Neural progenitor cell (in vitro differentiated cells): ENCODE measurements around the gene C4BPB.

Experiments used
- CTCF ChIP-seq: fragments of 200-600 bp; sonication (generic); IDR thresholded peaks from 2 replicates; pipeline ENCODE4 v1.5.1; 2017; ENCODE audit warnings: antibody characterized with exemption, mild to moderate bottlenecking
- EZH2 ChIP-seq: fragments of 200-600 bp; sonication (generic); IDR thresholded peaks from 2 replicates; pipeline ENCODE4 v1.6.1; 2017; ENCODE audit warnings: antibody characterized with exemption, mild to moderate bottlenecking, moderate library complexity

GRCh38 chr1:207056673-207057072 lies 32.0 kb upstream of the C4BPB start:
- TF ChIP-seq EZH2 (no peak), CTCF (no peak)
